ENCODE measurements around the gene ZFR2.
A peak's percentile ranks its signal among the peaks of the same experiment; 100 is the strongest.

ZFR2 gene

DNA sequence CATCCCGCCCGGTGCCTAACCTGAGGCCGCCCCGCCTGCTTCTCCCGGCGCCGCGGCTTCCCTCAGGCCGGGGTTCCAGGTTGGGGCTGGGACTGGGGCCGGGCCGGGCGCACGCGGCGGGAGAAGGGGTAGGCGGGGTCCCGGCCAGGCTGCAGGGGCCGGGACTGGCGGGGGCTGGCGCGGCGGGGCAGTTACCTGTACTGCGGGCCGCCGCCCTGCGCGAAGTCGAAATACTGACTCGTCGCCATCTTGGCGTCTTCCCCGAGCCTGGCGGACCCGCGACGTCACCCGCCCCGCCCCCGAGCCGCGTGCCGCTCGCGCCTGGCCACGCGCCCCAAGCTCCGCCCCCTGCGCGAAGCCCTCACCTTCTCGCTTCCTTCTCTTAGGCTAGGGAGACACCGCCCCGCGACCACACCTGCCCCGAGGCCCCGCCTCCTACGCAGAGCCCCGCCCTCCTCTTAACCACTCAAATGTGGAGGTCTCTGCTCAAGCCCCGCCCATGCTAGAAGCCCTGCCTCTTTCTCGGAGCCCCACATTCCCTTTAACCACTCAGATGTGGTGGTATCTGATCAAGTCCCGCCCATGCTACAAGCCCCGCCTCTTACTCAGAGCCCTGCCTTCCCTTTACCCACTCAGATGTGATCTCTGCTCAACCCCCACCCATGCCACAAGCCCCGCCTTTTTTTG is at the start of gene ZFR2:
TSS of gene ZFR2 (minus strand) at position 269 of the 687 bp plus-strand sequence. CDS start at position 248, 21 bp downstream.
- Histone ChIP-seq H3K4me1 (peaks cover 0 to 9% (median 3%) of the 10 kb centered on the region in 4 donors), H3K4me3 (peak within 1 kb of the TSS in 1 of 2 donors; percentile 24), H3K27ac (no peak within 1 kb of the TSS), H3K9me3 (peaks cover 0 to 4% (median 0%) of the 10 kb centered on the region in 3 donors), H3K27me3 (peaks cover 3 to 74% of the 10 kb centered on the region in 2 donors), H3K36me3 (no peaks in the 10 kb centered on the region)
- no peak for DNase-seq
- TF ChIP-seq, protein P1, sequence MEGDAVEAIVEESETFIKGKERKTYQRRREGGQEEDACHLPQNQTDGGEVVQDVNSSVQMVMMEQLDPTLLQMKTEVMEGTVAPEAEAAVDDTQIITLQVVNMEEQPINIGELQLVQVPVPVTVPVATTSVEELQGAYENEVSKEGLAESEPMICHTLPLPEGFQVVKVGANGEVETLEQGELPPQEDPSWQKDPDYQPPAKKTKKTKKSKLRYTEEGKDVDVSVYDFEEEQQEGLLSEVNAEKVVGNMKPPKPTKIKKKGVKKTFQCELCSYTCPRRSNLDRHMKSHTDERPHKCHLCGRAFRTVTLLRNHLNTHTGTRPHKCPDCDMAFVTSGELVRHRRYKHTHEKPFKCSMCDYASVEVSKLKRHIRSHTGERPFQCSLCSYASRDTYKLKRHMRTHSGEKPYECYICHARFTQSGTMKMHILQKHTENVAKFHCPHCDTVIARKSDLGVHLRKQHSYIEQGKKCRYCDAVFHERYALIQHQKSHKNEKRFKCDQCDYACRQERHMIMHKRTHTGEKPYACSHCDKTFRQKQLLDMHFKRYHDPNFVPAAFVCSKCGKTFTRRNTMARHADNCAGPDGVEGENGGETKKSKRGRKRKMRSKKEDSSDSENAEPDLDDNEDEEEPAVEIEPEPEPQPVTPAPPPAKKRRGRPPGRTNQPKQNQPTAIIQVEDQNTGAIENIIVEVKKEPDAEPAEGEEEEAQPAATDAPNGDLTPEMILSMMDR (IDR thresholded peaks at IDR 0.05), result no peak
- intact Hi-C loops (cut with DNase I; ENCODE audit: low total_unique reads), result no loop called here

DNA sequence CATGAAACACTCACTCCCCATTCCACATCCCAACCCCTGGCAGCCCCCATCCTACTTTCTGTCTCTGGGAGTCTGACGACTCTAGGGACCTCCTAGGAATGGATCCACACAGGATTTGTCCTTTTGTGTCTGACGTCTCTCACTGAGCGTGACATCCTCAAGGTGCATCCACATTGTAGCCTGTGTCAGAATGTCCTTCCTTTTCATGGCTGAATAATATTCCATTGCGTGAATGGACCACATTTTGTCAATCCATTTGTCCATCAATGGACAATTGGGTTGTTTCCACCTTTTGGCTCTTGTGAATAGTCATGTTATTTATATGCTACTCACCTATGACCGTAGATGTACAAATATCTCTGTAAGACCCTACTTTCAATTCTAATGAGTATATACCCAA is 47.2 kb upstream of the ZFR2 start:
- TF ChIP-seq, protein P1 (IDR thresholded peaks at IDR 0.05), result no peak
- Histone ChIP-seq H3K27me3 (no peaks in the 10 kb centered on the region), H3K27ac (no peak overlapping the region), H3K4me1 (no peaks in the 10 kb centered on the region), H3K36me3 (no peaks in the 10 kb centered on the region), H3K9me3 (peaks cover 0 to 4% (median 0%) of the 10 kb centered on the region in 3 donors), H3K4me3 (no peak overlapping the region)
- DNase-seq, result no peak
- intact Hi-C loops (cut with DNase I; ENCODE audit: low total_unique reads), result no loop called here

DNA sequence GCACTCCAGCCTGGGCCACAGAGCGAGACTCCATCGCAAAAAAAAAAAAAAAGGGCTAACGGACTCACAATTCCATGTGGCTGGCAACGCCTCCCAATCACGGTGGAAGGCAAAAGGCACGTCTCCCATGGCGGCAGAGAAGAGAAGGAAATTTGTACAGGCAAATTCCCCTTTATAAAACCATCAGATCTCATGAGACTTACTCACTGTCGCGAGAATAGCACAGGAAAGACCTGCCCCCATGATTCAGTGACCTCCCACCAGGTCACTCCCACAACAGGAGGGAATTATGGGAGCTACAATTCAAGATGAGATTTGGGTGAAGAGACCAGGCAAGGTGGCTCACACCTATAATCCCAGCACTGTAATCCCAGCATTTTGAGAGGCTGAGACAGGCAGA is 45.4 kb upstream of the ZFR2 start:
- H3K27me3 ChIP-seq, result no peaks in the 10 kb centered on the region
- TF ChIP-seq, protein P1 (IDR thresholded peaks at IDR 0.05), result no peak
- no peaks in the 10 kb centered on the region for H3K36me3 ChIP-seq
- no peak overlapping the region for H3K4me3 ChIP-seq
- H3K9me3 ChIP-seq, result peaks cover 0 to 15% (median 14%) of the 10 kb centered on the region in 3 donors
- no peak for DNase-seq
- H3K27ac ChIP-seq, result no peak overlapping the region
- H3K4me1 ChIP-seq, result no peaks in the 10 kb centered on the region
- intact Hi-C loops (cut with DNase I; ENCODE audit: low total_unique reads), result no loop called here

DNA sequence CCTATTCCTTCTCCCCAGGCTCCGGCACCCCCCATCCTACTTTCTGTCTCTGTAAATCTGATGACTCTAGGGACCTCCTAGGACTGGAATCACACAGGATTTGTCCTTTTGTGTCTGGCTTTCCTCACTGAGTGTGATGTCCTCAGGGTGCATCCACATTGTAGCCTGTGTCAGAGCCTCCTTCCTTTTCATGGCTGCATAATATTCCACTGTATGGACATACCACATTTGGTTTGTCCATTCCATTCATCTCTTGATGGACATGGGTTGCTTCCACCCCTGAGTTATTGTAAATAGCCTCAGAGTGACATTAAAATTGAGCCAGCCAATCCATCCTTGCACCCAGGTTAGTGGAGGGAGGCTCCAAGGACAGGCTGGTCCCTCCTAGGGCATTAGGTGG is 41.3 kb upstream of the ZFR2 start:
- Histone ChIP-seq H3K27me3 (peaks cover 0 to 13% of the 10 kb centered on the region in 2 donors), H3K27ac (no peak overlapping the region), H3K4me1 (no peaks in the 10 kb centered on the region), H3K4me3 (no peak overlapping the region), H3K9me3 (peaks cover 0 to 15% (median 14%) of the 10 kb centered on the region in 3 donors), H3K36me3 (no peaks in the 10 kb centered on the region)
- intact Hi-C loops (cut with DNase I; ENCODE audit: low total_unique reads), result no loop called here
- TF ChIP-seq, protein P1 (IDR thresholded peaks at IDR 0.05), result no peak
- no peak for DNase-seq

DNA sequence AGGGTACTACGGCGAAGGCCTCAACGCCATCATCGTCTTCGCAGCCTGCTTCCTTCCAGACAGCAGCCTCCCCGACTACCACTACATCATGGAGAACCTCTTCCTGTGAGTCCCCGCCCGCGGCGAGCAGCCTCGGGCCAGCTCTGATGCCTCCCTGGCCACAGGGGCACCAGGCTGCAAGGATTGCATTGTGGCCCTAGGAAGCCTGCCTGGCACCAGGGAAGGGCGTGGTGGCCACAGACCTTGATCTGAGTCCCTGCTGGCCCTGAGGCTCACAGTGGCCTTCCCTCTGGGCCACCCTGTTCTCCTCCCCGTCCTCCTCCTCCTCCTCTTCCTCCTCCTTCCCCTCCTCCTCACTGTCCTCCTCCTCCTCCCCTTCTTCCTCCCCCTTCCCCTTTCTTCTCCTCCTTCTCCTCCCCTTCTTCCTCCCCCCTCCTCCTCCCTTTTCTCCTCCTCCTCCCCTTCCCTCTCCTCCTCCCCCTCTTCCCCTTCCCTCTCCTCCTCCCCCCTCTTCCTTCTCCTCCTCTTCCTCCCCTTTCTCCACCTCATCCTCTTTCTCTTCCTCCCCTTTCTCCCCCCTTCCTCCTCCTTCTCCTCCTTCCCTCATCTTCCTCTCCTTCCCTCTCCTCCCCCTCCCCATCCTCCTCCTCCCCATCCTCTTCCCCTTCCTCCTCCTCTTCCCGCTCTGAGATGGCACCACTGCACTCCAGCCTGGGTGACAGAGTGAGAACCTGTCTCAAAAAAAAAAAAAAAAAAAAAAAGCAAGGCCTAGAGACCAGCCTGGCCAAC is 39.6 kb upstream of the ZFR2 start:
- TF ChIP-seq, protein P1 (IDR thresholded peaks at IDR 0.05), result no peak

More for the DNA sequence above, 39.6 kb upstream of the ZFR2 start:
- no peaks in the 10 kb centered on the region for H3K36me3 ChIP-seq
- no peak overlapping the region for H3K27ac ChIP-seq
- no peak for DNase-seq
- peaks cover 0 to 15% (median 14%) of the 10 kb centered on the region in 3 donors for H3K9me3 ChIP-seq
- H3K4me1 ChIP-seq, result no peaks in the 10 kb centered on the region
- peaks cover 0 to 13% of the 10 kb centered on the region in 2 donors for H3K27me3 ChIP-seq
- no peak overlapping the region for H3K4me3 ChIP-seq
- intact Hi-C loops (cut with DNase I; ENCODE audit: low total_unique reads), result no loop called here

Measured in tibial artery (tissue), 4 donors.